HUES64 (cell line): Measurements from ENCODE around the gene CRTC2.

ENCODE experiments used
- H3K27ac ChIP-seq: 2 replicates; pipeline ENCODE4 v1.7.0; 2013; ENCODE audit warnings: low read depth, low read length, inconsistent platforms
- H3K27me3 ChIP-seq: 2 replicates; pipeline ENCODE4 v1.6.1; 2013; ENCODE audit warnings: mild to moderate bottlenecking, low read length; ENCODE audit not compliant: insufficient read depth
- H3K36me3 ChIP-seq: 2 replicates; pipeline ENCODE4 v1.6.1; 2013; ENCODE audit warnings: mild to moderate bottlenecking, low read length; ENCODE audit not compliant: insufficient read depth
- H3K4me1 ChIP-seq: 2 replicates; pipeline ENCODE4 v1.6.1; 2013; ENCODE audit warnings: mild to moderate bottlenecking, low read length, moderate library complexity; ENCODE audit not compliant: insufficient read depth
- H3K4me3 ChIP-seq: 2 replicates; pipeline ENCODE4 v1.5.1; 2013; ENCODE audit warnings: mild to moderate bottlenecking, low read length, moderate library complexity
- H3K9ac ChIP-seq: 2 replicates; pipeline ENCODE4 v1.6.1; 2013; ENCODE audit warnings: mild to moderate bottlenecking, low read depth, low read length
- H3K9me3 ChIP-seq: 2 replicates; pipeline ENCODE4 v1.6.1; 2013; ENCODE audit warnings: low read depth, low read length; ENCODE audit not compliant: insufficient read depth
- WGBS: fragments of 150-250, 120-280 bp; methylation state at CpG from one replicate; pipeline ENCODE4 v1.1.7; 2013; ENCODE audit warnings: missing lambda C conversion rate; 5-methylcytosine and 5-hydroxymethylcytosine counted together

The CRTC2 gene

DNA sequence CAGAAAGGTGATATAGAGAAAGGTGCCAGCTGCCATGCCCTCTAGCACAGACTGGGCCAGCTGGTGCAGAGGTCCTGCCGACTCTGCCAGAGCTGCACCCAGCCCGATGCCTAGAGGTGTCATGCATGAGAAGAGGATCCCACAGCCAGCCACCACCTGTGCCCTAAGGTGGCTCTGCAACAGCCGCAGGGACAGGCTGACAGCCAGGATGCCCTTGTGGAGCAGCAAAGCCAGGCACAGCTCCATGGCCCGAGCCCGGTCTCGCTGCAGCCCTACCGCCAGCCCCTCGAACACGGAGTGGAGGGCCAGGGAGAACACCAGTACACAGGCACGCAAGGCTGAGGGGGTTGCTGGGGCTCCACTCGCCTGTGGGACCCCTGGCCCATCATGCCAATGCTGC is 1.8 kb upstream of the CRTC2 start:
- H3K9me3 ChIP-seq = no peaks in the 10 kb centered on the region
- no peak overlapping the region for H3K4me3 ChIP-seq
- WGBS = 93% methylated on average over 11 of the region's 11 CpGs
- H3K36me3 ChIP-seq = peaks cover 27% of the 10 kb centered on the region
- H3K4me1 ChIP-seq = peaks cover 18% of the 10 kb centered on the region
- no peak overlapping the region for H3K27ac ChIP-seq
- H3K27me3 ChIP-seq = no peaks in the 10 kb centered on the region
- H3K9ac ChIP-seq = no peak overlapping the region

DNA sequence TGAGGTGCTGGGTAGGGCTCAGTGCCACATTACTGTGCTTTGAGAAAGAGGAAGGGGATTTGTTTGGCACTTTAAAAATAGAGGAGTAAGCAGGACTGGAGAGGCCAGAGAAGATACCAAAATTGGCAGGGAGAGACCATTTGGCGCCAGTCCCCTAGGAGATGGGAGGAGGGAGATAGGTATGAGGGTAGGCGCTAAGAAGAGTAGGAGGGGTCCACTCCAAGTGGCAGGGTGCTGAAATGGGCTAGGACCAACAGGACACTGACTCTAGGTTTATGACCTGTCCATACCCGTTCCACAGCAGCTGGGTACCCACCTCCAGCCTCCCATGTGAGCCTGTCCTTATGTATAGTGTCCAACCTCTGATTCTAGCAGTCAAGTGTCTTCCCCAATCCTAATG is 1.0 kb upstream of the CRTC2 start:
- H3K36me3 ChIP-seq = peaks cover 30% of the 10 kb centered on the region
- H3K9ac ChIP-seq = no peak overlapping the region
- peaks cover 18% of the 10 kb centered on the region for H3K4me1 ChIP-seq
- no peaks in the 10 kb centered on the region for H3K27me3 ChIP-seq
- no peak overlapping the region for H3K4me3 ChIP-seq
- 73% methylated on average over 3 of the region's 3 CpGs for WGBS
- H3K9me3 ChIP-seq = no peaks in the 10 kb centered on the region
- H3K27ac ChIP-seq = peak overlapping the region; percentile 43; the same call in 1 of the 2 replicates

DNA sequence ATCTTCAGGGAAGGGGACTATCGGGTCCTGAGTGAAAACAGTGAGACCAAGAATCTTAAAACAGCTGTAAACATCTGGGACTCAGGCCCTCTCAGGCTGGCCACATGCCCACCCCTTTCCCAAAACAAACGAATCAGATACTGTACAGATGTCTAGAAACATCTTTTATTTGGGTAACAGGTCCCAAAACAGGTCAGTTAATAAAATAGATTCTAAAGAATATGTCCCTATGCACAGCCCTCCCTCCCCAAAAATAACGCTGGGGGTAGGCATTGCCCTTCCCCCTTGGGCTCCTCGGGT is 499 bp upstream of the CRTC2 start:
- peaks cover 36% of the 10 kb centered on the region for H3K36me3 ChIP-seq
- H3K27ac ChIP-seq = peak overlapping the region; percentile 43; the same call in 1 of the 2 replicates
- H3K4me1 ChIP-seq = peaks cover 18% of the 10 kb centered on the region
- no peaks in the 10 kb centered on the region for H3K9me3 ChIP-seq
- no peak overlapping the region for H3K9ac ChIP-seq
- 59% methylated on average over 4 of the region's 4 CpGs for WGBS
- no peaks in the 10 kb centered on the region for H3K27me3 ChIP-seq
- H3K4me3 ChIP-seq = peak overlapping the region; percentile 26

DNA sequence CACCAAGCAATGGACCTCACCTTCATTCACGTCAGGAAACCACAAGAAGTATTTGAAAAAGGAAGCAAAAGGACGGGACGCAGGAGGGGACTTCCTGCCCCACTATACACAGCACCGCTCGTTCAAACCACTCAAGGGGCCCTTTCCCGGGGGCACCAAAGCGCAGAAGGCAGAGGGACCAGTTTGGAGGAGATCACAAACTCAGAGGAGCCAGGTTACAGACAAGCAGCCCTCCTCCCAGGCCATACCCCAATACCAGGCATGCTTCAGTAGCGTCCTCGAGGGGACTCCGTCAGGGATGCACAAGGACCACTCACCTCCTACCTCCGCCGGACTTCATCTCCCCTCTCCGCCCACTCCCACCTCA is 685 bp downstream of the CRTC2 start:
- Histone ChIP-seq H3K9ac (peak overlapping the region; percentile 87), H3K36me3 (peaks cover 44% of the 10 kb centered on the region), H3K4me3 (peak overlapping the region; percentile 94), H3K27ac (peak overlapping the region; percentile 86), H3K4me1 (peaks cover 18% of the 10 kb centered on the region), H3K9me3 (no peaks in the 10 kb centered on the region), H3K27me3 (no peaks in the 10 kb centered on the region)
- 1% methylated on average over 13 of the region's 13 CpGs for WGBS

DNA sequence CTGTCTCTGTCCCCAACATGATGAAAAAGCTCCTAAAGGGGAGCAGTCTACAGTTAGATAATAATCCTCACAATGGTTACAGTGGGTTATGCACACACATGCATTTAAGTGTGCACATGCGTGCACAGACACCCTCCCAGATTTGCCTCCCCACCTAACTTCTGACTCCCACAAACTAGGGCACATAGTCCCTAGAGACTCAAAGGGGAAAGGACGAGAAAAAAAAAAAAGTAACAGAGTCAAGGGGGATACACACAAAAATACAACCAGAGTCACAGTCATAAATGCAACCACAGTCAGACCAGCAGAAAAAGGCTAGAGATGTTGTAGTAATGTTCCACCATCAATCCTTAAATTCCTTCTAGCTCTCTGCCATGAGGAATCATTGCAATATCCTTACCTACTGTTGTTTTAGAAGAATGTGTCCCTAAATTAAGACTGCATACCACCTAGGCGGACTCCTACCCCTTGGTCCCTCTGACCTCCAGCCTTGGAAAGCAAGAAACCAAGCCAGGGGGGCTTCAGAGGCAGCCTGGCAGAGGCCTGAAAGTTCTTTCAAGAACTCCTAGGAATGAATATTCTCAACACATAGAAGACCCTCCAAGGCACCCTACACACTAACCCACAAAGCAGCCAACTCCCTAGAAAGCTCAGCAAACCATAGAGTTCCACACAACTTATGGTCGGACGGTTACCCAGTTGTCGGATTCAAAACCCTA is 1.3 kb downstream of the CRTC2 start:
- Histone ChIP-seq H3K4me3 (peak overlapping the region; percentile 94), H3K4me1 (peaks cover 18% of the 10 kb centered on the region), H3K36me3 (peaks cover 50% of the 10 kb centered on the region), H3K9ac (peak overlapping the region; percentile 87), H3K27me3 (no peaks in the 10 kb centered on the region), H3K27ac (peak overlapping the region; percentile 86), H3K9me3 (no peaks in the 10 kb centered on the region)
- 39% methylated on average over 5 of the region's 6 CpGs for WGBS

DNA sequence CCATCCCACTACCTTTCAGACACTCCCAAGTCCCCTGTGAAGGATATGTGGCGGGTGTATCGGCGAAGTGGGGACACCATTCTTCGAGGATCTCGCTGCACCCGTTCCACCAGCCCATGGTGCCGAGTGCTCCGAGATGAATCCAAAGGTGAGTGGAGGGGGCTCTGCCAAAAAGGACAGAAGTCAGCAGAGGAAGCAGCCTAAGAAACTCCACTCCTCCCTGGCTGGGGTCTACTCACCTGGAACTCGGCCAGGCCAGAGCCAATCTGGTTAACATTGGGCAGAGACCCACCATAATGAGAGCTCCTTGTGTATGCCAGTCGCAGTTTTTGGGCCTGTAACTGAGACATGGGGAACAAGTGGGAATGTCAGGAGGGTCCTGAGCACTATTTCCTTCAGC is 3.6 kb downstream of the CRTC2 start:
- Histone ChIP-seq H3K9me3 (no peaks in the 10 kb centered on the region), H3K9ac (no peak overlapping the region), H3K4me1 (peaks cover 9% of the 10 kb centered on the region; the same call in 1 of the 2 replicates), H3K4me3 (no peak overlapping the region), H3K27ac (no peak overlapping the region), H3K27me3 (no peaks in the 10 kb centered on the region), H3K36me3 (peaks cover 52% of the 10 kb centered on the region)
- 97% methylated on average over 10 of the region's 10 CpGs for WGBS

DNA sequence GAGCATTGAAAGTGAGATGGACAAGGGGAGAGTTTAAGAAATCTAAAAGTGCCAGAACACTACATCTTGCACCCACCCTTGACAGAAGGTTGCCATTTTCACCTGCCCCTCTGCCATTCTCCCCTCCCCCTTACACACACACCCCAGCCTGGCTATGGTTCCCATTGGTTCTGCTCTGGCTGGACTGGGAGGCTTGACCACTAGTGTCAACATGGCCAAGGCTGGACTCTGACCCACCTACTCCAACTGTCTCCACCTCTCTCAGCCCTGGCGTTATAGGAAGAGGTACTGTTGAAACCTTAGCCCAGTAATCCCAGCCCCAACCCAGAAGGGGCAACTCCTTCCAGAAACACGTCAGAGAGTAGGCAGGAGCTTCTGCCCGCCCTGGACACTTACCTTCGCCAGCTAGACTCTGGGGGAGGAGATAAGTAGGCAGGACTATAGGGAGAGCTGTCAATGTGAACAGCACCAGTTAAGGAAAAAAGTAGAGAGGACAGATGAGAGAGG is 4.5 kb downstream of the CRTC2 start:
- H3K27me3 ChIP-seq = no peaks in the 10 kb centered on the region
- peaks cover 9% of the 10 kb centered on the region; the same call in 1 of the 2 replicates for H3K4me1 ChIP-seq
- H3K27ac ChIP-seq = no peak overlapping the region
- H3K9me3 ChIP-seq = no peaks in the 10 kb centered on the region
- no peak overlapping the region for H3K4me3 ChIP-seq
- H3K36me3 ChIP-seq = peaks cover 52% of the 10 kb centered on the region
- no peak overlapping the region for H3K9ac ChIP-seq
- 92% methylated on average over 4 of the region's 4 CpGs for WGBS

DNA sequence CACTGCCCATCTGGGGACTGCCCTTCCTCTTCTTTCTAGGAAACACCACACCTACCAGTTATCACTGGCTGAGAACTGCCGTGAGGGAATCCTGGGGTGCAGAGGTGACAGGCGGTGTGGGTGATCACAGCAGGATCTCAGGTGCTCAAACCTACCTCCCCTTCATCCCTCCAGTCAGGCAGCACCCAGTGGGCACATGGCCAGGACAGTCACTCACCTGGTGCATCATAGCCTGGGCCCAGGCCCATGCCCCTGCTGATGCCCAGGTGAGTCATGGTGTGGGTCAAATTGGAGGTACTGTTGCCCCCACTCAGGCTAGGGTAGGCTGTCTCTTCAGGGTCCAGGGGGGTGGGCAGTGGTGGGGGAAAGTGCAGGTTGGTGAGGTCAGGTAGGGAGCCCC is 6.6 kb downstream of the CRTC2 start:
- Histone ChIP-seq H3K4me1 (peaks cover 2% of the 10 kb centered on the region; the same call in 1 of the 2 replicates), H3K27ac (no peak overlapping the region), H3K36me3 (peaks cover 70% of the 10 kb centered on the region), H3K27me3 (no peaks in the 10 kb centered on the region), H3K9ac (no peak overlapping the region), H3K4me3 (no peak overlapping the region), H3K9me3 (no peaks in the 10 kb centered on the region)
- 95% methylated on average over 2 of the region's 2 CpGs for WGBS

DNA sequence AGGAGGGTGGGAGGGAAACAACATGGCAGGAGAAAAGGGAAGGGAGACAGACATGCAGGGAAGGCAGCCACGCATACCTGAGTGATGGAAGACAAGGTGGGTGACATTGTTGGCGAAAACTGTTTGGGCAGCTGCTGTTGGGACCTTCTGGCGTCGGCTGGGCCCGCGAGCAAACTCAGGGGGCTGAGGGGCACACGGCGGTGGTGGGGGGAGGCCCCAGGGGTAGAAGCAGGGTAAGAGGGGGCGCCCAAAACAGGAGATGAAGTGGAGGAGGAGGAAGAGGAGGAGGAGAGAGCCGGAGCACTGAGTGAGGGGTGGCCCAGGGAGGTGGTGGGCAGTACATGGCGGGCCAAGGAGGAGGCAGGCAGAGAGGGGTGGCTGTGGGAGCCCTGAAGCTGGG is 7.2 kb downstream of the CRTC2 start:
- Histone ChIP-seq H3K9ac (no peak overlapping the region), H3K27me3 (no peaks in the 10 kb centered on the region), H3K36me3 (peaks cover 70% of the 10 kb centered on the region), H3K9me3 (no peaks in the 10 kb centered on the region), H3K4me1 (no peaks in the 10 kb centered on the region), H3K27ac (no peak overlapping the region), H3K4me3 (no peak overlapping the region)
- 93% methylated on average over 11 of the region's 11 CpGs for WGBS

DNA sequence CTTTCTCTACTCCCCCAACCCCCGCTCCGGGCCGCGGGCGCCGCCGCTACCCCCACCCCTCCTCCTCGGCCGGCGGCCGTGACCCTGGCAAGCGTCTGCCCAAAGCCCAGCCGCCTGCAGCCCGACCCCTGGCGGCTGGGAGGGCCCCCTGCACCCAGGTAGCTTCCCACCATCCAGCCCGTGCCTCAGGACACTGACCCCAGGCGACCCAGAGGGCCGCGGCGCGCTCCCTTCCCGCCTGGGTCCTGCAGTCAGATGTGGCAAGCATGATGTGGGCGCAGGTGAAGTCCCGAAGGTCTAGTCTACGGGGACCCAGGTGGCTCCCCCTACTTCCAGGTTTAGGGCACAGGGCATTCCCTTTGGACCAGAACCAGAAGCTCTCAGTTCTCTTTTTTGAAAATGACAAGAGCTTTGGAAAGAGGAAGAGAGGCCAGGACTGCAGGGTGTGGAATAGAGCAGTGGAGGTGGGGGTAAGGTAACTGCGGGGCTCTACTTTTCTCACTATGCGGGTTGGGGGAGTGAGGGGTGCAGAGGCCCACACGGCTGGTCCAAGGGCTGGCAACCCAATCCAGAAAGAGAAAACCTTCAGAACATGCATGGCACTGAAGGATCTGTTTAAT is 11.7 kb downstream of the CRTC2 start, which contains the start of gene DENND4B:
Gene DENND4B (minus strand): TSS at position 97 of the 620 bp plus-strand sequence. CDS start 2,344 bp downstream, outside the sequence.
- Histone ChIP-seq H3K27ac (peak within 1 kb of the TSS; percentile 51), H3K9me3 (no peaks in the 10 kb centered on the region), H3K4me1 (no peaks in the 10 kb centered on the region; the same call in 1 of the 2 replicates), H3K36me3 (peaks cover 55% of the 10 kb centered on the region), H3K9ac (peak within 1 kb of the TSS; percentile 88), H3K4me3 (peak within 1 kb of the TSS; percentile 97), H3K27me3 (no peaks in the 10 kb centered on the region)
- WGBS = 12% methylated on average over 28 of the region's 28 CpGs

DNA sequence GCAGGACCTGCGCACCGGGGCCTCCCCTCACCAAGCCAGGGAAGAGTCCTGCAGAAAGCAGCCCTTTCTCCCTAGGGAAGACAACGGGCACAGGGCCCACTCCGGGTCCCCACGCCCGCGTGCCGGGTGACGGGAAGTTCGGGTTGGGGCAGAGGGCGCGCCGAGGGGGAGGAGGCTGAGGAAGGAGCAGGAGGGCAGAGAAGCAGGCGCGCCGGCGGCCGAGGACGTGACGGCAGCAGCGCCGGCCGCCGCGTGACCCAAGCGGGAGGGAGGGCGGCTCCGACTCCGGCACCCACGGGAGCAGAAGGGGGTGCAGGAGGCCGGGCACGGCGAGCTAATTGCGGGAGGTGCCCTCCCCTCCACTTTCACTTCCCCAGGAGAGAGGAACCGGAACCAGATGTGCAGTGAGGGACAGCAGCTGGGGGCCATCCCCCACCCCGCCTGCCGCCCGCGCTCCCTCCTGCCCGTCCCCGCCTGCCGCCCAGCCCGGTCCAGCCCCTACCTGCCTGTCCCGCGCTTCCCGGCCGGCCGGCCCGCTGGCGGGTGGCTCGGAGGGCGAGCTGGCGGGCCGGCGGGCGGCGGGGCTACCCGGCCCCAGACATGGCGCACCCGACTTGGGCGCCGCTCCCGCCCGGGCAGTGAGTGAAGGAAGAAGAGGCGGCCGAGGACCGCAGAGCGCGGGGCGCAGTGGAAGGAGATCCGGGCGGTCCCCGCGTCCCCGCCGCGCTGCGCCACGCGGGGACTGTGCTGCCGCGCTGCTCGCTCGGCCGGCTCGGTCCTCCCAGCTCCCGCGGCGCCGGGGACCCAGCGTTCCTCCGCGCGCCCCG is 12.4 kb downstream of the CRTC2 start:
- Histone ChIP-seq H3K4me3 (peak overlapping the region; percentile 97), H3K9me3 (no peaks in the 10 kb centered on the region), H3K27me3 (no peaks in the 10 kb centered on the region), H3K27ac (peak overlapping the region; percentile 37), H3K9ac (peak overlapping the region; percentile 88), H3K36me3 (peaks cover 52% of the 10 kb centered on the region), H3K4me1 (no peaks in the 10 kb centered on the region; the same call in 1 of the 2 replicates)
- WGBS = under 1% methylated on average over 95 of the region's 95 CpGs
